GM12874 (cell line): ENCODE measurements around the gene CDC16.

Source experiments
- CTCF ChIP-seq: IDR thresholded peaks from 2 replicates; pipeline ENCODE4 v1.5.1; 2011; ENCODE audit warnings: low read depth, mild to moderate bottlenecking, control low read depth, low read length, moderate library complexity; ENCODE audit not compliant: insufficient read depth

The CDC16 gene

GRCh38 chr13:114257014-114257413, 22.3 kb downstream of the CDC16 start:
- TF ChIP-seq CTCF: no peak

GRCh38 chr13:114258589-114258988, 23.9 kb downstream of the CDC16 start:
- no peak for TF ChIP-seq CTCF

GRCh38 chr13:114259374-114259773, 24.7 kb downstream of the CDC16 start:
- TF ChIP-seq CTCF: no peak

GRCh38 chr13:114259974-114260373, 25.3 kb downstream of the CDC16 start:
- TF ChIP-seq CTCF: no peak

- no peak for TF ChIP-seq CTCF
Measured at GRCh38 chr13:114260814-114261213, 26.1 kb downstream of the CDC16 start.

- no peak for TF ChIP-seq CTCF
Measured at GRCh38 chr13:114261328-114261965, 26.8 kb downstream of the CDC16 start.

GRCh38 chr13:114263578-114263977, 28.9 kb downstream of the CDC16 start:
- TF ChIP-seq CTCF: no peak
